Measurements from ENCODE around the gene TIPRL.

GRCh38 chr1:168210312-168210711 is 31.6 kb downstream of the TIPRL start:
- TF ChIP-seq CTCF (IDR thresholded peaks at IDR 0.05; ENCODE audit: low read depth, low read length, poor library complexity, severe bottlenecking), result no peak
- TF ChIP-seq EZH2phosphoT487 (IDR thresholded peaks at IDR 0.05; ENCODE audit: borderline replicate concordance, low read length), result no peak
